Measurements from ENCODE around the gene ADAMTS14.

The ADAMTS14 gene

GRCh38 chr10:70695241-70696030 lies 23.1 kb downstream of the ADAMTS14 start:
- FAIRE-seq: no peak

- FAIRE-seq: no peak
These were observed 25.9 kb downstream of the ADAMTS14 start for GRCh38 chr10:70698211-70698610.

GRCh38 chr10:70699063-70699658 lies 26.9 kb downstream of the ADAMTS14 start:
- no peak for FAIRE-seq

GRCh38 chr10:70699659-70700174 lies 27.4 kb downstream of the ADAMTS14 start:
- FAIRE-seq: no peak

- FAIRE-seq: no peak
These were observed 30.0 kb downstream of the ADAMTS14 start for GRCh38 chr10:70702190-70702763.

DNA sequence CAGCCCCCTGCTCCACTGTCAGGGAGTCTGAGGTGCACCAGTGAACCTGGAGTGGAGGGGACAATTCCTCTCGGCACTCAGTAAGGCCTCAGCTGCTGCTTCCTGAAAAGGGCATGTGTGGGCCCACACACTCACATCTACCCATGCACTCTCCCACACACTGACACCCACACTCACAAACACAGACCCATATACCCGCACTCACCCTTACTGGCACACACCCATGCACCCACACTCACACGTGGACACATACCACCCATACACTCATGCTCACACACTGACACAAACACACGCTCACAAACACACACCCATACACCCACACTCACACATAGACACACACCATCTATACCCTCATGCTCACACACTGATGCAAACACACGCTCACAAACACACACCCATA lies 31.9 kb downstream of the ADAMTS14 start:
- FAIRE-seq: no peak

- FAIRE-seq: no peak
These were observed 33.0 kb downstream of the ADAMTS14 start for GRCh38 chr10:70705121-70705861.

DNA sequence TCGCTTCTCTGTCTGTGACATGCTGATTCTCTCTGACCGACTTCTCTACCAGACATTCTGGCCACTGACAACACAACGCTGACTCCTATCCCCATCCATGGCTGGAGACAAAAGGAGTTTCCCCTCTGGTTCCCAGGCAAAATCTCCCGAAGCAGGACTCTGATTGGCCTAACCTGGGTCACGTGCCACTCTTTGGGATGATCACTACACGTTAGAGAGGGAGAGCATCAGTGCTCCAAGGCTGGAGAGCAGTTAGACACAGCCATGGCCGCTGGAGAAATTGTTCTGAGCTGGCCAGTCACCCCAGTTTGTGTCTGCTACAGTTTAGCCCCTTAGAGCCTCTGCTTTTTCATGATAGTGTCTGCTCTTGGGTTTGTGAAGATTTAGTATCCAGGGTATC lies 38.9 kb downstream of the ADAMTS14 start:
- FAIRE-seq: no peak

DNA sequence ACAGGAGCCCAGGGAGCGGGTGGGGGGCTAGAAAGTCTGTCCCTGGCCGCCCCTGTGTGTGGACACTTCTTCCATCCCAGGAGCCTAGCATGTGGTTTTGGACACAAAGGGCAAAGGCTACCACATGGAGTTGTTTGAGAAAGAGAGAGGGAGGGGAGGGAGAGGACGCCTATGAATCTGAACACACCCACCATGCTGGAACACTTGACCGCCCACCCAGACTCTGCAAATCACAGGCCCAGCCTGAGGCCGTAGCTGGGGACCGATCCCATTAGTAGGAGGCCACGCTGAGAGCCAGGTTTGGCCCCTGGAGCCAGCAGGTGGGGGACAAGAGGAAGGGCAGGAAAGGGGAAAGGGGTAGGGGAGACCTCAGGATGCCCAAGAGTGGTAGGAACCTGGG lies 39.6 kb downstream of the ADAMTS14 start:
- FAIRE-seq: no peak

DNA sequence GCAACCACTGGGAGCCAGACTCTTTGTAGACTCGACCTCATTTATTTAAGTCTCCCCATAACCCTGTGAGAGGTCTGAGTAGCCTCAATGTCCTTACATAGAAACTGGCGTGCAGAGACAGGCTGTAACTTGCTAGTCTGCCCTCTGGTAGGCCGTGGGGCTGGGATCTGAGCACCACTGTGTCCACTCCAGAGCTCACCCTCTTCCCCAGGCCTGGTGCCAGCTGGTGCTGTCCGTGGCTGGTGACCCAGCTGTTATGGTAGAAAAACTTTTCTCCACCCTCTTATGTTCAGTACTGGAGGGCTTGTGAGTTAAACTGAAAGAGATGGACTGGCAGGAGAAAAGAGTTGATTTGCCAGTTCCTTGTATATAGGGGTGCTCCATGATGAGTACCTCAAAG lies 41.9 kb downstream of the ADAMTS14 start:
- no peak for FAIRE-seq

DNA sequence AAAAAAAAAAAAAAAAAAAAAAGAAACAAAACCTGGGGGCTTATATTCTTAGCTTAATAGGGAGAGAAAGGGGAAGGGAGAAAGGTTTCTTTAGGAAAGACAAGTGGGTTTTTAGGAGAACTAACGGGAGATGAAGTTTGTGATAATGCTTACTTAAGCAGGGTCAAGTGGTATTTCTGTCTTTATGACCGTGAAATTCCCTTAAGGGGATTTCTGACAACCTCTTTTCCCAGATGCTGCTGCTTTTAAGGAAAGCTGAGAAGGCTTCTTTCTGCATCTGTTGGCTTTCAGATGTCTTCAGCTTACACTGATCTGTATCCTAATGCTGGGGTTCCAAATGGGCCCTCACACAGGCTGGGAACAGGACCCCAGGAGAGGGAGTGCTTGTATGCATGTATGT lies 42.6 kb downstream of the ADAMTS14 start:
- FAIRE-seq: no peak

DNA sequence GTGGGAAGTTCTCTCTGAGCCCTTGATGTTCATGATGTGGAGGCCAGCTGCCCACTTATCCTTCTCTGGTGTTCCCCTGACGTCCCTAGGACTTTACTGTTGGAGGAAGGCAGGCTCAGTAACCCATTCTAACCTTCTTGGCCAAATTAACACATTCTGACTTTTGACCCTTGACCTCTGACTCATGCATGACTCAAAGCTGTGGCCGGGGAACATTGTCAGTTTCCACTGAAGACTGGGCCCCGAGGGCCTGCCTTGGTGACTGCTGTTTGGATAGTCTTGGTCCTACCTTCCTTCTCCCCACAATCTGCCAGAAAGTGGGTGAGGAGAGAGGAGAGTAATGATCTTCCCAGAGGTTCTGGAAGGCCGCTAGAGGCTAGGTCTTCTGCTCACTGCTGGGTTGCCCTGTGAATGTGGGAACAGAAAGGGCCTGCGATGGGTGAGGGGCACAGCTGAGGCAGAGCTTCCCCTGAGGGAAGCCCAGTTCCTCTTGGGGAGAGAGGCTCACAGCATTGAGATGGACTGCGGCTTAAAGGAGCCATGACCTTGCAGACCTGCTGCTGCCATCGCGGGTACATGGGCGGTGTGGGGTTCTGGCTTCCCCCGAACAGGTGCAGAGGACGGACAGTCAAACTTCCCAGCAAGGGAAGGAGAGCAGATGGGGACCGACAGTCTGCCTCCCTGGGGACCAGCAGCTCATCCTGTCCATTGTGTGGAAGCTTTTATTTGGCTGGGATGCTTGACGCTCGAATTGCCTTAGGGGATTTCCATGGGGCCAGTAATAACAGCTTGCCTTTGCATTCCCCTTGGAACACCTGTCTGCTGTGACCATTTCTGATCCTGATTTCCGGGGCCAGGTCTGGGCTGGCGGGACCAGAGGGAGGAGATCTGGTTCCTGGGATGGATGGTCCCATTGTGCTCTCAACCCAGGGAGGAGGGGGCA lies 43.8 kb downstream of the ADAMTS14 start:
- FAIRE-seq: no peak

DNA sequence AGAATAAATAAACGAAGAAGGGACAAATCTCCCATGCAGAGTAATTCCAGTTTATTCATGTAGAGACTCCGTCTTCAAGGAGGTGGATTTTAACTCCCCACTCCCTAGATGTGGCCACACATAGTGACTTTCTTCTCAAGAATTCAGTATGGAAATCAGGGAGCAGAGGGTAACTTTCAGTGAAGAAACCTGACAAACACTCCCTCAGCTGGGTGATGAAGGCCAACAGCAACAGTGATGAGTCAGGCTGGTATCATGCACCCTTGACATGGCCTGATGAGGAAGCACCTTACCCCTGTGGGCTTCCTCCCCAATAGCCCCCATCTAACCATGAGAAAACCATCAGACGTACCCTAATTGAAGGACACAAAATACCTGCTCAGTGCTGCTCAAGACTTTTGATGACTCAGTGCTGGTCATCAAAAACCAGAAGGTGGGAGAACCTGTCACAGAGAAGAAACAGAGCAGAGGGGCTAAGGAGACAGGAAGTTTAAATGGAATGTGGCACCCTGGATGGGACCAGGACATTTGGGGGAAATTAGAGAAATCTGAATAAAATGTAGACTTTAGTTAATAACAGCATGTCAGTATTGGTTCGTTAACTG lies 50.6 kb downstream of the ADAMTS14 start:
- no peak for FAIRE-seq

DNA sequence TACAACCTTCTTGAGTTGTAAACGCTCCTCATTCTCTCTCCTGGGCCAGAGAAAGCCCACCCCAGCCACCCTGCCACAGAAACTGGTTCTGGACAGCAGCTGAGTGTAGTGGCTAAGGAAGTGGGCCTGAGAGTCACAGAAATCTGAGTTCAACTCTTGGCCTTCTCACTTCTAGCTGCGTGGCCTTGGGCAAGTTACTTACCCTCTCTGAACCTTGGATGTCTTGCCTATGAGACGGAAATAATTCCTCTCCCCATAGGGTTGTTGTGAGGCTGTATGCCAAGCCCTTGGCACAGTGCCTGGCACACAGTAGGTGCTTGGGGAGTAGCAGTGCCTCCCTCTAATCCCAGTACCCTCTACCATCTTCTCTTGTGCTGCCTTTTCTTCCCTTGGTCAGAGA lies 51.5 kb downstream of the ADAMTS14 start:
- FAIRE-seq: no peak

GRCh38 chr10:70726909-70727495 lies 54.7 kb downstream of the ADAMTS14 start:
- FAIRE-seq: no peak

DNA sequence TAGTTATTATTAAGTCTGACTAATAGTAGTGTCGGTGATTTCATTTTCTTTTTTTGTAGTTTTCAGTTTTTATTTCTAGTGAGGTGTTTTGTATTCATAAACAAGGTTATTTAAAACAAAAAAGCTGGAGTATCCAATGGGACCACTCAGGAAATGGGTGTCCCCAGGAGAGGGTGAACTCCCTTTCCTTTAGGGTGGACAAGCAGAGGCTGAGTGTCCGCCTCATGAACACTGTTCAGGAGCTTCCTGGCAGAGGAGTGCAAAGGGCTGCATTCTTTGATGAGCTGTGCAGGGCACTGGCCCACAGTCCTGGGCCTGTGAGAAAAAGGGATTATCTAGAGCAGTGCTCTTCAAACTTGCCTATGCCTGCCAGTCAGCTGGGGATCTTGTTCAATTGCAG lies 56.0 kb downstream of the ADAMTS14 start:
- no peak for FAIRE-seq

DNA sequence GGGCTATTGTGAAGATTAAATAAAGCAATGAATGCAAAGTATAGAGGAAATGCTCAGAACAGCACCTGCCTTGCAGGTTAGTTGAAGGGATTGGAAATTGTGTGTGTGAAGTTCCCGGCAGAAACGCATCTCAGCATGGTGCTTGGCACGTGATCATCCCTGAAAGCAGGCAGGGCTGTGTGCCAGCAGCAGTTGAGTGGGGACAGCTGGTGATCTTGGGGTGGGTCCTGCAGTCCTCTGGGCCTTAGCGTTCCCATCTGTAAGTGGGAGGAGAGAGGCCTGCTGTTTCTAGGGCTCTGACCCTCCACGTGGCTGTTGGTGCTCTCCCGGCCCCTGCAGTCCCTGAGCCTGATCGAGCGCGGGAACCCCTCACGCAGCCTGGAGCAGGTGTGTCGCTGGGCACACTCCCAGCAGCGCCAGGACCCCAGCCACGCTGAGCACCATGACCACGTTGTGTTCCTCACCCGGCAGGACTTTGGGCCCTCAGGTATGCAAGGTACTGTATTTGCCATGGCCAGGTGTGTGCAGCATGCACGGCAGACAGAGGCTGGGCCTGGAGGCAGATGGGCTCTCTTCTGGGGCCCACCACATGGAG lies 57.6 kb downstream of the ADAMTS14 start:
- no peak for FAIRE-seq

- no peak for FAIRE-seq
These were observed 58.6 kb downstream of the ADAMTS14 start for GRCh38 chr10:70730955-70731354.

DNA sequence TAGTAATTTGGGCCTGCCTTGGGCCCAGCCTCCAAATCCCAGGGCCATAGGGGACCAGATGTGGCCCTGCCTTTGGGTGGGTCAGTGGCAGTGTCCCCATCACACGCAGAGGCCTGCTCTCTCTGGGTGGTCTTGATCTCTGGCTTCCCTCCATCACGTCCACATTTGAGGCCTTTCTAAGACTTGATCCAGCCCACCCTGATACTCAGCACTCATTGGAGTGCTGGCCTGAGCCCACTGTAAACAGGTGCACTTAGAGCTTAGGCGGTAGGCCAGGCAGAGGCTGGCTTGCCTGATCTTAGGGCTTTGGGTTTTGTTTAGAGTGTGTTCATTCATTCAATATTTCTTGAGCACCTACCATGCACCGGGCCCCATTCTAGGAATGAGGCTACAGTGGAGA lies 60.3 kb downstream of the ADAMTS14 start:
- no peak for FAIRE-seq

GRCh38 chr10:70733051-70733450 lies 60.7 kb downstream of the ADAMTS14 start:
- no peak for FAIRE-seq

- FAIRE-seq: no peak
These were observed 62.9 kb downstream of the ADAMTS14 start for GRCh38 chr10:70735161-70735560.

Data from G401.6 (cell line).